H1 (cell line): ENCODE data around the gene SPRYD3. TPM values are rescaled to one million over a fixed set of nuclear protein-coding genes. Genes with fewer than 3 reads are reported as not detected.

Experiments
- CTCF ChIA-PET: fragments of 300-600 bp; sonication (Branson Sonifier 250); formaldehyde crosslinking; loops from one replicate; lab custom pipeline; 2021; ENCODE audit not compliant: partially characterized antibody; lab: Charles Lee
- POLR2A ChIA-PET: fragments of 300-600 bp; sonication (Branson Sonifier 250); formaldehyde crosslinking; loops from one replicate; lab custom pipeline; 2021; ENCODE audit warnings: inconsistent platforms; ENCODE audit not compliant: partially characterized antibody; lab: Charles Lee
- DNase-seq, 2 experiments: peaks; one replicate each; pipeline versions ENCODE4 v3.0.0 to v3.0.0-alpha.2; 2010 to 2022; ENCODE audit warnings: low spot score in 2 of 2, low read depth in 1 of 2, mixed read lengths in 1 of 2
- FAIRE-seq: peaks from 2 replicates; lab custom pipeline; 2011; peaks lifted over from hg19 to GRCh38; lab: Jason Lieb, UNC
- H2AFZ ChIP-seq: 2 replicates; pipeline ENCODE4 v1.8.1; 2012; ENCODE audit warnings: low read length, inconsistent platforms
- H2AK5ac ChIP-seq: 2 replicates; pipeline ENCODE4 v1.6.1; 2013; ENCODE audit warnings: low read depth, low read length
- H2BK120ac ChIP-seq: replicated peaks from 2 replicates; pipeline ENCODE3; 2013; ENCODE audit warnings: low read depth, low read length, inconsistent platforms
- H2BK12ac ChIP-seq: 2 replicates; pipeline ENCODE4 v1.6.1; 2013; ENCODE audit warnings: low read depth, low read length
- H2BK15ac ChIP-seq: 2 replicates; pipeline ENCODE4 v1.6.1; 2013; ENCODE audit warnings: low read length
- H2BK20ac ChIP-seq: 2 replicates; pipeline ENCODE4 v1.6.1; 2013; ENCODE audit warnings: low read length
- H2BK5ac ChIP-seq: 2 replicates; pipeline ENCODE4 v1.6.1; 2013; ENCODE audit warnings: low read depth, low read length
- H3K14ac ChIP-seq: 2 replicates; pipeline ENCODE4 v1.6.1; 2013; ENCODE audit warnings: inconsistent platforms; ENCODE audit not compliant: insufficient read length
- H3K18ac ChIP-seq: 2 replicates; pipeline ENCODE4 v1.6.1; 2013; ENCODE audit warnings: low read length; ENCODE audit errors: extremely low read depth
- H3K23ac ChIP-seq: 2 replicates; pipeline ENCODE4 v1.6.1; 2013; ENCODE audit warnings: inconsistent platforms; ENCODE audit not compliant: insufficient read length
- H3K23me2 ChIP-seq: 2 replicates; pipeline ENCODE4 v1.6.1; 2013; ENCODE audit warnings: low read depth, low read length
- H3K27ac ChIP-seq: 2 replicates; pipeline ENCODE4 v1.6.1; 2011; ENCODE audit warnings: low read depth, low read length, inconsistent platforms
- H3K27me3 ChIP-seq, 4 experiments: replicated peaks in 1 of 4; 1 replicate in 1 of 4; 2 replicates in 3 of 4; pipeline versions ENCODE4 v1.6.1 to v1.8.1; 2011 to 2013; ENCODE audit warnings: low read length in 3 of 4, mild to moderate bottlenecking in 3 of 4, inconsistent platforms in 2 of 4, mixed read lengths in 2 of 4, moderate library complexity in 1 of 4; ENCODE audit not compliant: control insufficient read depth in 3 of 4, insufficient read depth in 3 of 4; ENCODE audit errors: extremely low read depth in 1 of 4
- H3K36me3 ChIP-seq, 4 experiments: 2 replicates each; pipeline versions ENCODE4 v1.6.1 to v1.8.1; 2011 to 2013; ENCODE audit warnings: mild to moderate bottlenecking in 4 of 4, low read length in 3 of 4, moderate library complexity in 2 of 4, control low read depth in 1 of 4, inconsistent platforms in 1 of 4; ENCODE audit not compliant: insufficient read depth in 4 of 4, control insufficient read depth in 2 of 4
- H3K4ac ChIP-seq: replicated peaks from 2 replicates; pipeline ENCODE3; 2013; ENCODE audit warnings: low read length, low read depth, mixed read lengths, inconsistent platforms; ENCODE audit not compliant: insufficient read length
- H3K4me1 ChIP-seq, 4 experiments: replicated peaks in 1 of 4; 1 replicate in 1 of 4; 2 replicates in 3 of 4; pipeline versions ENCODE4 v1.6.1 to v1.8.1; 2011 to 2013; ENCODE audit warnings: low read length in 3 of 4, inconsistent platforms in 2 of 4, mixed read lengths in 1 of 4; ENCODE audit not compliant: insufficient read depth in 4 of 4, control insufficient read depth in 3 of 4
- H3K4me2 ChIP-seq, 2 experiments: 2 replicates each; pipeline versions ENCODE4 v1.6.1 to v1.8.1; 2011 to 2013; ENCODE audit warnings: low read depth in 2 of 2, low read length in 2 of 2, control low read depth in 1 of 2, inconsistent platforms in 1 of 2, mild to moderate bottlenecking in 1 of 2; ENCODE audit not compliant: insufficient read depth in 1 of 2
- H3K4me3 ChIP-seq, 4 experiments: fragments of 200-600, 300-600 bp in 1 of 4; sonication (generic), shearing (Covaris generic), sonication (Bioruptor Twin) in 1 of 4; 2 replicates each; pipeline versions ENCODE4 v1.5.1 to v1.8.1; 2011 to 2016; ENCODE audit warnings: low read length in 4 of 4, low read depth in 3 of 4, control low read depth in 2 of 4, inconsistent platforms in 2 of 4, mild to moderate bottlenecking in 2 of 4, mixed read lengths in 1 of 4, moderate library complexity in 1 of 4; ENCODE audit not compliant: insufficient read depth in 2 of 4; ENCODE audit errors: extremely low read depth in 1 of 4
- H3K56ac ChIP-seq: replicated peaks from 2 replicates; pipeline ENCODE3; 2013; ENCODE audit warnings: low read depth, mild to moderate bottlenecking, mixed read lengths, low read length, inconsistent platforms; ENCODE audit not compliant: insufficient read length
- H3K79me1 ChIP-seq: 2 replicates; pipeline ENCODE4 v1.6.1; 2013; ENCODE audit warnings: low read depth, low read length, control low read depth
- H3K79me2 ChIP-seq, 2 experiments: 2 replicates each; pipeline versions ENCODE4 v1.6.1 to v1.8.1; 2012 to 2013; ENCODE audit warnings: low read length in 2 of 2, mild to moderate bottlenecking in 2 of 2, inconsistent platforms in 1 of 2; ENCODE audit not compliant: insufficient read depth in 2 of 2, control insufficient read depth in 1 of 2
- H3K9ac ChIP-seq, 4 experiments: replicated peaks in 1 of 4; 1 replicate in 1 of 4; 2 replicates in 3 of 4; pipeline versions ENCODE4 v1.6.1 to v1.8.1; 2011 to 2013; ENCODE audit warnings: low read depth in 3 of 4, low read length in 3 of 4, control low read depth in 2 of 4, mild to moderate bottlenecking in 2 of 4, moderate library complexity in 2 of 4, inconsistent platforms in 1 of 4; ENCODE audit errors: extremely low read depth in 1 of 4
- H3K9me3 ChIP-seq, 2 experiments: 2 replicates each; pipeline versions ENCODE4 v1.6.1 to v1.8.1; 2012 to 2013; ENCODE audit warnings: mild to moderate bottlenecking in 2 of 2, moderate library complexity in 2 of 2, control low read depth in 1 of 2, inconsistent platforms in 1 of 2, low read depth in 1 of 2, low read length in 1 of 2, mixed read lengths in 1 of 2; ENCODE audit not compliant: insufficient read depth in 2 of 2
- H4K20me1 ChIP-seq, 2 experiments: replicated peaks in 1 of 2; 2 replicates each; pipeline versions ENCODE3 to v1.8.1; 2011 to 2013; ENCODE audit warnings: inconsistent platforms in 2 of 2, low read length in 2 of 2, mild to moderate bottlenecking in 1 of 2; ENCODE audit not compliant: insufficient read depth in 2 of 2, control insufficient read depth in 1 of 2
- H4K5ac ChIP-seq: 2 replicates; pipeline ENCODE4 v1.6.1; 2013; ENCODE audit warnings: low read length, low read depth, mixed read lengths, inconsistent platforms; ENCODE audit not compliant: insufficient read length
- H4K8ac ChIP-seq: 2 replicates; pipeline ENCODE4 v1.8.0; 2013; ENCODE audit warnings: mild to moderate bottlenecking, moderate library complexity, low read length, inconsistent platforms; ENCODE audit not compliant: insufficient read depth; ENCODE audit errors: extremely low read depth
- H4K91ac ChIP-seq: replicated peaks from 2 replicates; pipeline ENCODE3; 2013; ENCODE audit warnings: low read length, mixed read lengths, inconsistent platforms; ENCODE audit not compliant: insufficient read length
- CHD2 ChIP-seq: IDR thresholded peaks from 2 replicates; pipeline ENCODE4 v1.6.1; 2012; ENCODE audit warnings: low read length, improper control_type of control experiment
- CREB1 ChIP-seq: IDR thresholded peaks from 2 replicates; pipeline ENCODE4 v1.6.1; 2012; ENCODE audit warnings: inconsistent platforms
- HDAC6 ChIP-seq: IDR thresholded peaks from one replicate; pipeline ENCODE4 v1.7.1; 2012; ENCODE audit warnings: low read depth, mild to moderate bottlenecking, inconsistent platforms, low read length, moderate library complexity
- NANOG ChIP-seq: IDR thresholded peaks from 2 replicates; pipeline ENCODE4 v1.6.1; 2011; ENCODE audit warnings: low read length, low read depth, mild to moderate bottlenecking, inconsistent platforms; ENCODE audit not compliant: insufficient read depth, poor library complexity, severe bottlenecking
- POLR2A ChIP-seq, 2 experiments: IDR thresholded peaks; 1 replicate in 1 of 2; 2 replicates in 1 of 2; pipeline ENCODE4 v1.6.1; 2011; ENCODE audit warnings: low read depth in 2 of 2, low read length in 2 of 2, mild to moderate bottlenecking in 2 of 2; ENCODE audit errors: control extremely low read depth in 1 of 2
- POLR2AphosphoS5 ChIP-seq: IDR thresholded peaks from 2 replicates; pipeline ENCODE4 v1.6.1; 2011; ENCODE audit warnings: low read depth, low read length
- TAF1 ChIP-seq: IDR thresholded peaks from 2 replicates; pipeline ENCODE4 v1.6.1; 2011; ENCODE audit warnings: mild to moderate bottlenecking, low read depth, low read length
- TAF7 ChIP-seq: optimal IDR thresholded peaks from 2 replicates; pipeline ENCODE3; 2011; ENCODE audit warnings: low read depth, mild to moderate bottlenecking, inconsistent platforms, low read length, moderate library complexity, borderline replicate concordance
- TBP ChIP-seq: IDR thresholded peaks from 2 replicates; pipeline ENCODE4 v1.6.1; 2011; ENCODE audit warnings: low read depth, low read length, improper control_type of control experiment
- WGBS, 2 experiments: shearing (Covaris generic) in 1 of 2; methylation state at CpG; one replicate each; pipeline versions ENCODE4 v1.1.6 to v1.1.7; 2013 to 2015; ENCODE audit warnings: low lambda C conversion rate in 2 of 2, mixed read lengths in 2 of 2, inconsistent platforms in 1 of 2, low coverage in 1 of 2, missing lambda C conversion rate in 1 of 2; ENCODE audit not compliant: insufficient replicate concordance in 2 of 2, insufficient coverage in 1 of 2, insufficient read length in 1 of 2; ENCODE audit errors: extremely low coverage in 1 of 2, missing lambda C conversion rate in 1 of 2; 5-methylcytosine and 5-hydroxymethylcytosine counted together
- long read RNA-seq, 2 experiments: library from RNA in 1 of 2; library from capped mRNA in 1 of 2; stranded (forward); transcript quantifications; one replicate each; pipeline ENCODE4 v2.0.0, GENCODE V29; 2021; ENCODE audit warnings: inconsistent platforms in 1 of 2
- polyA minus RNA-seq, 3 experiments: library from RNA; depleted of rRNA, polyadenylated mRNA; stranded (reverse); fragments of >200 nt; gene quantifications; 1 replicate in 2 of 3; 2 replicates in 1 of 3; pipeline ENCODE4 v1.2.3, GENCODE V29; 2011
- polyA plus RNA-seq, 7 experiments: library from polyadenylated mRNA; depleted of rRNA in 3 of 7; stranded (reverse) in 5 of 7; unstranded in 2 of 7; fragments of >200 nt in 5 of 7; fragments of 200-250 nt in 2 of 7; gene quantifications; 1 replicate in 5 of 7; 2 replicates in 1 of 7; 4 replicates in 1 of 7; pipeline versions ENCODE4 v1.2.1 to v1.2.3, GENCODE V29; 2011 to 2013; ENCODE audit warnings: missing spikeins in 2 of 7, mixed read lengths in 2 of 7
- total RNA-seq: library from RNA; stranded (reverse); fragmentation: NEBNext Ultra II Directional; extraction: Animal tissue kit (Norgen Biotek cat#: 25700); gene quantifications from 2 replicates; pipeline ENCODE4 v1.2.1, GENCODE V29; 2021

Gene SPRYD3
- total RNA-seq (6.6 and 6.8 TPM in 2 replicates), polyA plus RNA-seq (2011; rRNA removed) (8.0 and 10.4 TPM in 2 replicates), polyA minus RNA-seq (2011; rRNA and poly(A)+ RNA removed) (7.9 and 9.9 TPM in 2 replicates)
- polyA plus RNA-seq (2011; cell fraction: cytosol; rRNA removed), result 7.4 TPM
- 10.8 TPM for polyA plus RNA-seq (2011; cell fraction: nucleus; rRNA removed)
- 4.9 to 8.7 TPM (median 6.7 TPM) in 4 replicates for polyA plus RNA-seq (2012, experiment 1 of 2)
- 6.0 TPM for polyA plus RNA-seq (2012, experiment 2 of 2)
- 3.4 TPM for polyA plus RNA-seq (2013, experiment 1 of 2)
- polyA plus RNA-seq (2013, experiment 2 of 2), result 4.0 TPM
- polyA minus RNA-seq (2011; cell fraction: cytosol; rRNA and poly(A)+ RNA removed), result 4.6 TPM
- 7.6 TPM for polyA minus RNA-seq (2011; cell fraction: nucleus; rRNA and poly(A)+ RNA removed)
- long read RNA-seq, experiment 1, partial matches to known transcripts, result 2 of 3 reads
- long read RNA-seq, experiment 1, other reads (novel, unspliced or antisense), result 1 of 3 reads
- long read RNA-seq, experiment 2, partial matches to known transcripts, result 1 of 4 reads
- long read RNA-seq, experiment 2, other reads (novel, unspliced or antisense), result 0 of 4 reads

DNA sequence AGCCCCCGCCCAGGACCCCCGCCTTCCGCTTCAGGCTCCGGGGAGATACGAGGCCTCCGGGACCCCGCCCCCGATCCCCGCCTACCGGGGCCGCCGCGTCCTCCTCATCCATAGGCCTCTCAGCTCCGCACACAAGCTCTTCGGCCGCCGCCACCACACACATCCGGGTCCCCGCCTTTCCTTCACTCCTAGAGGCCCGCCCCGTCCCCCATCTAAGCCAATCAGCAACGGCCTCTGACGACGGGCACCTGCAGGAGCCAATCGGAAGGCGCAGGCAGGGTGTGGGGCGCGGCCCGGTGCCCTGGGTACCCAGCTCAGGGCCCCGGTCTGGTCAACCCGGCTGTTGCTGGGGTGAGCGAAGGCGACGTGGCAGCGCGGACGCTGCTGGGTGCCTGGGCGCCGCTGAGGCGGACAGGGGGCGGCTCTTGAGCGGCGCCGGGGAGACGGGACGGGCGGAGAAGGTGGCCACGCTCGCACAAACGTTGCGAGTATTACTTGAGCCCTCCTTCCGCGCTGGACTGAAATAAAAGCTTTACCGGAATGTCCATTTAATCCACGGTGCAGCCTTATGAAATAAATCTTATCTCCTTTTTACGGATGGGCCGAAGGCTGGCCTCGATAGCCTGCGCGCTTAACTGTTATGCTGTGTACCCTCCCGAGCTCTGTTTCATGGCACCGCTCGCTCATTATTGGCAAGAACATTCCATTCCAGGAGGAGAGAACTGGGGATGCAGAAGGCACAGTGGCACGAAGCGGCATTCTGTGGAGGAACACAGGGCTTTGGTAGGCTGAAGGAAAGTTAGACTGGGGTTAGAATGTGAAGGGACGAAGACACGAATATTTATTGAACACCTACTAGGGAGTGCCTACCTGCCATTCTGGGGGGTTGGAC, at the start of gene SPRYD3:
Gene SPRYD3, minus strand, starts transcription at position 165 of the 892 bp plus-strand sequence. Its CDS starts 57 bp downstream, at position 108.
- no peak within 1 kb of the TSS for H2AK5ac ChIP-seq
- H3K9ac ChIP-seq, result peak within 1 kb of the TSS; percentile 57 to 71 (median 64)
- H2BK15ac ChIP-seq, result no peak within 1 kb of the TSS
- peak within 1 kb of the TSS; percentile 70 for H4K5ac ChIP-seq
- H3K56ac ChIP-seq, result peak within 1 kb of the TSS; percentile 82
- no peak within 1 kb of the TSS for H3K14ac ChIP-seq
- 5% methylated on average over 49 of the region's 67 CpGs; no CpG with 5 or more reads in 1 of the 2 experiments for WGBS, 2 experiments
- peak; percentile 94 to 100 for DNase-seq
- no peaks in the 10 kb centered on the region for H4K20me1 ChIP-seq
- ChIA-PET CTCF (interaction anchor here (1.1 to 22.4 kb wide), 7 partner anchors 13 to 132 kb away, joined by 3 to 531 read pairs (median 7); partner anchors contain the start of genes IGFBP6 and SOAT2), POLR2A (interaction anchor here (0.5 to 3.9 kb wide), 18 partner anchors 10 to 1454 kb away, joined by 3 to 21 read pairs (median 4); partner anchors contain the start of genes EIF4B, IGFBP6 and PFDN5)
- no peak for FAIRE-seq
- H2BK12ac ChIP-seq, result no peak within 1 kb of the TSS
- H3K9me3 ChIP-seq, result no peaks in the 10 kb centered on the region
- peak within 1 kb of the TSS; percentile 64 for H4K91ac ChIP-seq
- H3K4ac ChIP-seq, result peak within 1 kb of the TSS; percentile 55
- H3K23me2 ChIP-seq, result peaks cover 10% of the 10 kb centered on the region; the same call in 1 of the 2 replicates
- peak within 1 kb of the TSS; percentile 56; the same call in 1 of the 2 replicates for H3K18ac ChIP-seq
- no peak within 1 kb of the TSS for H3K23ac ChIP-seq
- no peak within 1 kb of the TSS for H2BK20ac ChIP-seq
- H3K79me1 ChIP-seq, result no peaks in the 10 kb centered on the region
- H3K27me3 ChIP-seq, result peaks cover 0 to 6% (median 4%) of the 10 kb centered on the region in 4 experiments; a peak in 4 of 7 replicates
- H3K4me1 ChIP-seq, result peaks cover 0 to 3% (median 2%) of the 10 kb centered on the region in 4 experiments; a peak in 3 of 7 replicates
- peak within 1 kb of the TSS; percentile 49 to 77 (median 68) for H3K4me3 ChIP-seq
- peak within 1 kb of the TSS; percentile 64 for H2AFZ ChIP-seq
- H3K27ac ChIP-seq, result peak within 1 kb of the TSS; percentile 62; the same call in 1 of the 2 replicates
- H3K79me2 ChIP-seq, result no peaks in the 10 kb centered on the region
- peak within 1 kb of the TSS; percentile 90 for H4K8ac ChIP-seq
- peak within 1 kb of the TSS; percentile 88 to 89 for H3K4me2 ChIP-seq
- H2BK120ac ChIP-seq, result no peak within 1 kb of the TSS
- peak within 1 kb of the TSS; percentile 48; the same call in 1 of the 2 replicates for H2BK5ac ChIP-seq
- H3K36me3 ChIP-seq, result peaks cover 0 to 4% (median 1%) of the 10 kb centered on the region in 4 experiments; a peak in 2 of 8 replicates
- no peak; a peak in 2 of 3 replicates for TF ChIP-seq POLR2A (IDR thresholded peaks at IDR 0.05; ENCODE audit: control extremely low read depth in 1 of 2, low read depth in 2 of 2, low read length in 2 of 2)
- TF ChIP-seq NANOG, result no peak
- TF ChIP-seq CHD2, result peak; percentile 94
- TF ChIP-seq POLR2AphosphoS5, result no peak
- peak; percentile 27; the same call in 1 of the 2 replicates for TF ChIP-seq TBP
- TF ChIP-seq TAF7, result peak; percentile 38
- TF ChIP-seq HDAC6, result no peak
- TF ChIP-seq CREB1, result peak; percentile 51
- peak; percentile 69 for TF ChIP-seq TAF1
